Measurements from ENCODE around the gene DCBLD2.
"Not testable (repeated sequence)": the region's sequence is repeated elsewhere in the genome, so short reads cannot be mapped to it uniquely, and the experiment has no call there.

Gene DCBLD2

DNA sequence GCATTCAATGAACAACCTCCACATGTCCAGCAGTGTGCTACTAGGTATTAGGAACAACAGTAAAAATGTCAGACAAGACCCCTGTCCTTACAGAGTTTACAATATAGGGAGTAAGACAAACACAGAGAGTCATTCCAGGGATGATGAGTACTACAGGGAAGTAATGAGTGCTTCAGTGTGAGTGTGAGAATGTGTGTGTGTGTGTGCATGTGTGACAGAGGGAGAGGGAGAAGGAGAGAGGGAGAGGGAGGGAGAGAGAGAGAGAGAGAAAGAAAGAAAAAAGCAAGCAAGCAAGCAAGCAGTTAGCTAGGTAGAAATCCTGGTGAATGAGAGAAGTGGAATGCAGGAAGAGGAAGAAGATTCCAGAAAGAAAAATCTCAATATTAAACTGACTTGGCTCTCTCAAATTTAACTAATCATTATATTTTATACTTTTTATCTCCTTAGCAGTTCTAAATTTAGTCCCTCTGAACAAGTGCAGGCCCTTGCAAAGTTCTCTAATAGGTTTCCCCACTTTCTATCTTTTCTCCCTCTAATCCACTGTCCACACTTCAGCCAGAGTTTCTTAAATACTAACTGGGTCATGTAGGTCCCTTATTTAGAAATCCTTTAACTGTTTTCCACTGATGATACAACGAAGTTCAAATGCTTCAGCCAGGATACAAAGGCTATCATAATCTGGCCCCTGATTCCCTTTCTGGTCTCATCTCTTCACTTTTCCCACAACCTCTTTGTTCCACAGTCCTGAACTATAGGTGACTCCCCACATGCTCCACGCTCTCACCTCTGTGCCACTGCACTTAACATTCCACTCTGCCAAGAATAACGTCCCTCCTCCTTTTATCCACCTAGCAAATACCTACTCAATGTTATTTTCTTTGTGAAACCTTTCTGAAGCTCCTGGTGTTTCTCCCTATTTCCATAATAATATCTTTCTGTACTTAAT lies 10.3 kb downstream of the DCBLD2 start:
- no peak for DNase-seq

DNA sequence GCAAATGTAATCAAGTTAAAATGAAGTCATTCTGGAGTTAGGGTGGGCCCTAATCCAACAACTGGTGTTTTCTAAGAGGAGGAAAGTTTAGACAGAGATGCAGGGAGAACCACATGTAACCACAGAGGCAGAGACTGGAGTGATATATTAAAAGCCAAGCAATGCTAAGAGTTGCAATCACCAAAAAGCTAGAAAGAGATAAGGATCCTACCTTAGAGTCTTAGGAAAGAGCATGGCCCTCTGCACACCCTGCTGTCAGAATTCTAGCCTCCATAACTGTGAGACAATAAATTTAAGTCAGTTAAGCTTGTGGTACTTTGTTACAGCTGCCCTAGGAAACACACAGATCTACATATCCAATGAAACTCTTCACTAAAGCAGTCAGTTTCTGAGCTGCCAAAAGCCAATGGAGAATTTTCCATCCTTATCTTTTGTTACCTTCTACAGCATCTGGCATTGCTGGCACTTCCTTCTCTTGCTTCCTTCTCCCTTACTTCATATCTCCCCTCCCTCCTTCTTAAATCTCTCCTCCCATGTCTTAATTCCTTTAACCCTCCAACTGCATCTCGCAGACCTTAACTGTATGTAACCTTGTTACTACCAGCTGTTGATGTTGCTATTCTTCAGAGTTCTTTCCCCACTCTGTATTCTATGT lies 11.2 kb downstream of the DCBLD2 start:
- no peak for DNase-seq

DNA sequence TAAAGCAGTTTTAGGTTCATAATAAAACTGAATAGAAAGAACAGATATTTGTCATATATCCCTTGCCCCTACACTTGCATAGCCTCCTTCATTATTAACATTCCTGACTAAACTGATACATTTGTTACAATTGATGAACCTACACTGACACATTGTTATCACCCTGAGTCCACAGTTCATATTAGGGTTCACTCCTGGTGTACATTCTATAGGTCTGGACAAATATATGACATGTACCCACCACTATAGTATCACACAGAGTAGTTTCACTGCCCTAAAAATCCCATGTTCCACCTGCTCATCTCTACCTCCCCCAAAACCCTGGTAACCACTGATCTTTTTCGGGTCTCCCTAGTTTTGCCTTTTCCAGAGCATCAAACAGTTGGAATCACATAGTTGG lies 13.8 kb downstream of the DCBLD2 start:
- no peak for DNase-seq

DNA sequence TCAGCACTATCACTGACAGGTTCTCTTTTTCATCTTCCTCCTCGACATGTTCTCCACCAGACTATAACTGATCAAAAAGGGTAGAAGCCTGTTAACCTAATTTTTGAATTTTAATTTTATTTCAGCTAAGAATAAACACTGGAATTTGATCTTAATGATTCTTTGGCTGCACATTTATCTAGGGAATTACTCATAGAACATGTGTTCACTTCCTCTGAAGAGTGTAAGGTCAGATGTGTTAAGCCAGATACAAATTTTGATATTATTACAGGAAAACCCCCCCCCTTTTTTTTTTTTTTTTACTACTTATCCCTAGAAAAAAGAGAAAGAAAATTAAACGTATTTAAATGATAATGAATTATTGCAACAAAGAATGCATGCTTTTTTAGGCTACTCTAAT lies 15.0 kb downstream of the DCBLD2 start:
- no peak for DNase-seq

DNA sequence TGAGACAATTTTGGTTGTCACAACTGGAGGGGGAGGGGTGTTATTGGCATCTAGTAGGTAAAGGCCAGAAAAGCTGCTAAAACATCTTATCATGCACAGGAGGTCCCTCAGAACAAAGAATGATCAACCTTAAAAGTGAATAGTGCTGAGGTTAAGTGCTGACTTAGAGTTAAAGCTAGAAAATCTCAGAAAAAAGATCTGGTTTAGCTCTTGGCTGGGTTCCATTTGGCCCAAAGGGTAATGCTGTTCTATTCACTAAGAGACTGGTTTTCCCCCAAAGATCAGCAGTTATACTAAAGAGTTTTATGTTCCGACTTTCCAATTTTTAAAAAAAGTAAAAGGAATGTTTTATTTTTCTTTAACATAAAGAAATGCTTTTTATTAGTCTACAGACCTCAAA lies 15.6 kb downstream of the DCBLD2 start:
- DNase-seq: no peak

DNA sequence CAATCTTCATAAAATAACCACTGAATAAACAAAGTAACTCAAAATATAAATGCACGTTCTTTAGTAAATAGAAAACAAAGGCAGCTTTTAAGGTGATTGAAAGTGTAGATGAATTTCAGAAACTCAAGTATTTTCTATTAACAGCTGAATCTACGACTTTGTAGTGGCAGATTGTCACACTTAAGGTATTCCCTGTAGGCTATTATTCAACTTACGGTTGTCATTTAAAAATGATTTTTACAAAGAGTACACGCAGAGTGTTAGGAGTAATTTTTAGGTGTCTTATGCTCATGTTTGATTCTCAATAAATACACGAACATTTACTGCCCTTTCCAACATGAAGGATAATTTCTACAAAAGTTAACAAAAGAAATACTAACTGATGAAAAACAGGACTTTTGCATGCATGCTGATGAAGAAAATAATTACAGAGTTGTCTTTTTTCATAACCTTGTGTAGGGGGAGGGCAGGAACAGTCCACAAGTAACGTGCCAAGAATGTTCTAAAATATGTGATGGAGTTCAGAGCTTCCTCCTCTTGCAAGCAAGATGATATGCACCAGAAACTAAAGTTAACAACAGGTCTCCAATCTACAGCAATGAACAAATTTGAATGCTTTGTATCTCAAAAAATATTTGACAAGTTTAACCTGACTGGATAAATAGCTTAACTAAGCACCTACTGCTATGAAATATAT lies 16.7 kb downstream of the DCBLD2 start:
- no peak for DNase-seq

DNA sequence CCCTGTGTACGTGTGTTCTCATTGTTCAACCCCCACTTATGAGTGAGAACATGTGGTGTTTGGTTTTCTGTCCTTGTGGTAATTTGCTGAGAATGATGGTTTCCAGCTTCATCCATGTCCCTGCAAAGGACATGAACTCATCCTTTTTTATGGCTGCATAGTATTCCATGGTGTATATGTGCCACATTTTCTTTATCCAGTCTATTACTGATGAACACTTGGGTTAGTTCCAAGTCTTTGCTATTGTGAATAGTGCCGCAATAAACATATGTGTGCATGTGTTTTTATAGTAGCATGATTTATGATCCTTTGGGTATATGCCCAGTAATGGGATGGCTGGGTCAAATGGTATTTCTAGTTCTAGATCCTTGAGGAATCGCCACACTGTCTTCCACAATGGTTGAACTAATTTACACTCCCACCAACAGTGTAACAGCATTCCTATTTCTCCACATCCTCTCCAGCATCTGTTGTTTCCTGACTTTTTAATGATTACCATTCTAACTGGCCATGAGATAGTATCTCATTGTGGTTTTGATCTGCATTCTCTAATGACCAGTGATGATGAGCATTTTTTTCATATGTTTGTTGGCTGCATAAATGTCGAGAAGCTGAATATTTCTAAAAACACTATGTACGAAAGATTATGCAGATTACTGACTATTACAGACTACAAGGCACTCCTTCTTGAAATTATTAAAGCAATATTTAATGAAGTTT lies 18.7 kb downstream of the DCBLD2 start:
- DNase-seq: not testable (repeated sequence)

DNA sequence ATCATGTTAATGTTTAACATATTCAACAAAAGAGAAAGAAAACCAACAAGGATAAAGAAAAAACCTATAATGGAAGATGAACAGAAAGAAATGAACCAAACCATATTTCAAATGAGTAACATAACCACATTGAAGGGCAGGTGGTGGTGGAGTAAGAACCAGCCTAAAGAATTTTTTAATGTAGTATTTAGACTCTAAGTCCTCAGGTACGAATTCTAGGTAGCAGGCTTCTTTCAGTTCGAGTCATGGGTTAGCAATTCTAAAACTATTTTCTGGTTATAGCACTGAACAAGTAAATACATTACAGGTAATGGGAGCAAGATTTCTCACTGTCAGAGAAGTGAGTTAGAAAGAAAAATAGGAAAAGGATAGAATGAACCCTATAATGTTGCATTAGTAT lies 24.4 kb downstream of the DCBLD2 start:
- DNase-seq: no peak

DNA sequence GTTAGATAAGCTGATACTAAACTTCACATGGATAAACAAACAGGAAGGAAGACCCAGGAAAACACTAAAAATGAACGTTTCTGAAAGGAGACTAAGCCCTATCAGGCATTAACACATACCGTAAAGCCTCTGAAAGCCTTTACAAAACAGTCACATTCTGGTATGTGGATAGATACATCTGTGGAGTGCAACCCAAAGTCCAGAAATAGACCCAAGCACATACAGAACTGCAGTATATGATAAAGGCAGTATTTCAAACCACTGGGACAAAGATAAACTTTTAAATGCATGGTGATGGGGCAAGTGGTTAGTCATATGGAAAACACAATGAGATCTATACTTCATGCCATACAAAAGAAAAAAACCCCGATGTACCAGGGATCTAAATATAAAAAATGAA lies 26.0 kb downstream of the DCBLD2 start:
- DNase-seq: no peak

DNA sequence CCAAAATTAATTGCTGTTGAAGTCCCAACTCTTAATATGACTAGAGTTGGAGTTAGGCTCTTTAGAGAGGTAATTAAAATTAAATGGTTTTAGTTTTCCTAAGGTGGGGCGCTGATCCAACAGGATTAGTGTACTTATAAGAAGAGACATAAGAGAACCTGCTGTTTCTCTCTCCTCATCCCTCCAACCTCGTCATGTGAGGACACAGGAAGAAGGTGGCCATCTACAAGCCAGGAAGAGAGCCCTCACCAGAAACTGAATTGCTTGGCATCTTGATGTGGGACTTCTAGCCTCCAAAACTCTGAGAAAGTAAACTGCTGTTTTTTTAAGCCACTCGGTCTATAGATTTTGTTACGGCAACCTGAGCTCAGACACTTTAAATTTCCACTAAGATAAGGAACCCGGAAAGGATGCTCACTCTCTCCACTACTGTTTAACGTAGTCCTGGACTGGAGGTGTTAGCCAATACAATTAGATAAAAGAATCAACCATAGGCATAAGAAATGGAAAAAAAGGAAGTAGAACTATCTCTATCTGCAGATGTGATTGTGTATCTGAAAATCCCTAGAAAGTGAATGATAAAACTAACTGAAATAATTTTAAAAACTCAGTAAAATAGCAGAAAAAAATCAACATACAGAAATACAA lies 26.8 kb downstream of the DCBLD2 start:
- DNase-seq: no peak

DNA sequence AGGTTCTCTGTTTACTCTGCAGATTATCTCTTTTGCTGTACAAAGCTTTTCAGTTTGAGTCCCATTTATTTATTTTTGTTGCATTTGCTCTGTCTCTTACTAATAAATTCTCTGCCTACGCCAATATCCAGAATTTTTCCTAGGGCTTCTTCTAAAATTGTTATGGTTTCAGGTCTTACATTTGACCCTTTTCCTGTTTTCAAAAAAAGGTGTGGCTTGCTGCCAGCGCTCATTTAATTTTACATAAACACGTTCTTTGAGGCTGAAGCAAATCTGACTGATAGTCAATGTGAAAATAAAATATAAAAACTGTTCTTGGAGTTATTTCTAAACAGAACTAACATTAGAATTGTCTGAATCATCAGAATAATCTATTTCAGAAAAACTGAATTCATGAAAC lies 32.1 kb downstream of the DCBLD2 start:
- no peak for DNase-seq

DNA sequence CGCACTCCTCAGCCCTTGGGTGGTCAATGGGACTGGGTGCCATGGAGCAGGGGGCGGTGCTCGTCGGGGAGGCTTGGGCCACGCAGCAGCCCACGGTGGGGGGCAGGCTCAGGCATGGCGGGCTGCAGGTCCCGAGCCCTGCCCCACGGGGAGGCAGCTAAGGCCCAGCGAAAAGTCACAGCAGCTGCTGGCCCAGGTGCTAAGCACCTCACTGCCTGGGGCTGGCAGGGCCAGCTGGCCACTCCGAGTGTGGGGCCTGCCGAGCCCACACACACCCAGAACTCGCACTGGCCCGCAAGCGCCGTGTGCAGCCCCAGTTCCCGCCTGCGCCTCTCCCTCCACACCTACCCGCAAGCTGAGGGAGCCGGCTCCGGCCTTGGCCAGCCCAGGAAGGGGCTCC lies 43.5 kb downstream of the DCBLD2 start:
- not testable (repeated sequence) for DNase-seq

DNA sequence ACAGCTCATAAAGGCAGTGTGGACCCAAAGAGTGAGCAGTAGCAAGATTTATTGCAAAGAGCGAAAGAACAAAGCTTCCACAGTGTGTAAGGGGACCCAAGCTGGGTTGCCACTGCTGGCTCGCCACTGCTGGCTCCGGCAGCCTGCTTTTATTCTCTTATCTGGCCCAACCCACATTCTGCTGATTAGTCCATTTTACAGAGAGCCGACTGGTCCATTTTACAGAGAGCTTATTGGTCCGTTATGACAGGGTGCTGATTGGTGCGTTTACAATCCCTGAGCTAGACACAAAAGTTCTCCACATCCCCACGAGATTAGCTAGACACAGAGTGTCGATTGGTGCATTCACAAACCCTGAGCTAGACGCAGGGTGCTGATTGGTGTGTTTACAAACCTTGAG lies 44.2 kb downstream of the DCBLD2 start:
- DNase-seq: not testable (repeated sequence)

DNA sequence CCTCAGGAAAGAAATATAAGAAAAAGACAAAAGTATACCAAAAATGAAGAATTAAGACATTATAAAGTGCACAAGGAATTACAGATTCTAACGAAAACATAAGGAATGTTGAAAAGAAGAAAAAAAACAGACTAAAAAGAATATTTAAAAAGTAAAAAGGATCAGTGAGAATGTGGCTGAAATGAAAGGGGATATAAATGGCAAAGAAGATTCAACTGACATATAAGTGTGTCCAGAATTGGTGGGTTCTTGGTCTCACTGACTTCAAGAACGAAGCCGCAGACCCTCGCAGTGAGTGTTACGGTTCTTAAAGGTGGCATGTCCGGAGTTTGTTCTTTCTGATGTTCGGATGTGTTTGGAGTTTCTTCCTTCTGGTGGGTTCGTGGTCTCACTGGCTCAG lies 44.8 kb downstream of the DCBLD2 start:
- no peak for DNase-seq

DNA sequence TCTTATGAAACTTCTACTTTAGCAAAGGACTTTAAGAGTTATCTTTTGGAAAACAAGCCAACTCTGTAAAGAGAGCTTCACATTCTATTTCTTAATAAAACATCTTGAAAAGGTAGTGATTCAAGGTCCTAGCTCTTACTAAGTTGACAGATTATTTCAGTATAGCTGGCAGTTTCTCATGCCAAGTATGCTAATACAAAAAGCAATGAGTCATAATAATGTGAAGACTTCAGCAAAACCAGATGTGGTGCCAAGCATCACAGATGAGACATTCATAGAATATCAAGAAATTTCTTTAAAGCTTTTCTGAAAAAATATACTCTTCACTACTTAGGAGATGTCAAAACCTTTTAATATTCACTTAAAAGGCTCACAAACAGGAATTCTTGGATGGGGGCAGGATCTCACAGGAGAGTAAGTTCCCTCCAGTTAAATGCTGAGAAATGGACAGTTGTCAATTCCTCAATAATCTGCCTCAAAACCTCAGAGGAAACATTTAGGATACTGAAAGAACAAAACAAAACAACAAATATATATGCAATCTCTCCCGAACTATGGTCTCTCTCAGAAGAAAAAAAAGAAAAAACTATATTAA lies 45.6 kb downstream of the DCBLD2 start:
- DNase-seq: no peak

DNA sequence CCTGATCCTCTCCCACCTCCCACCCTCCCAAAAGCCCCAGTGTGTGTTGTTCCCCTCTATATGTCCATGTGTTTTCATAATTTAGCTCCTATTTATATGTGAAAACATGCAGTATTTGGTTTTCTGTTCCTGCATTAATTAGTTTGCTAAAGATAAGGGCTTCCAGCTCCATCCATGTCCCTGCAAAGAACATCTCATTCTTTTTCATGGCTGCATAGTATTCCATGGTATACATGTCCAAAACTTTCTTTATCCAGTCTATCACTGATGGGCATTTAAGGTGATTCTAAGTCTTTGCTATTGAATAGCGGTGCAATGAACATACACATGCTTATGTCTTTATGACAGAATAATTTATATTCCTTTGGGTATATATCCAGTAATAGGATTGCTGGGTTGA lies 53.4 kb downstream of the DCBLD2 start:
- DNase-seq: no peak

DNA sequence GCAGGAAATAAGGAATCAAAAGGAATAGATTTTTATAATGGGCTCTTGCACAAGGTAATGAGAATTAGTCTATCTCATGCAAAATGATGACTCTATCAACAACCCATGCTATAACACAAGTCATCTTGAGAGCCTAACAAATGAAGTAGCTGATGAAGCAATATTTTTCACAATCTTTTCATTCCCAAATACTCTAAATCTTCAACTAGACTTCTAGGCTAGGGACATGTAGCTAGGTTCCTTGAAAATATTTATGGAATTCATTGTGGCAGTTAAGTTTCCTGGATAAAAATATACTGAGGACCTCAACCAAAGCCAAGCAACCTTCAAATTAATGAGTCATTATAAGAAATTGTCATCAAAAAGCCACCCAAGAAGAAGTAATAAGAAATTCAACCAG lies 55.4 kb downstream of the DCBLD2 start:
- no peak for DNase-seq

DNA sequence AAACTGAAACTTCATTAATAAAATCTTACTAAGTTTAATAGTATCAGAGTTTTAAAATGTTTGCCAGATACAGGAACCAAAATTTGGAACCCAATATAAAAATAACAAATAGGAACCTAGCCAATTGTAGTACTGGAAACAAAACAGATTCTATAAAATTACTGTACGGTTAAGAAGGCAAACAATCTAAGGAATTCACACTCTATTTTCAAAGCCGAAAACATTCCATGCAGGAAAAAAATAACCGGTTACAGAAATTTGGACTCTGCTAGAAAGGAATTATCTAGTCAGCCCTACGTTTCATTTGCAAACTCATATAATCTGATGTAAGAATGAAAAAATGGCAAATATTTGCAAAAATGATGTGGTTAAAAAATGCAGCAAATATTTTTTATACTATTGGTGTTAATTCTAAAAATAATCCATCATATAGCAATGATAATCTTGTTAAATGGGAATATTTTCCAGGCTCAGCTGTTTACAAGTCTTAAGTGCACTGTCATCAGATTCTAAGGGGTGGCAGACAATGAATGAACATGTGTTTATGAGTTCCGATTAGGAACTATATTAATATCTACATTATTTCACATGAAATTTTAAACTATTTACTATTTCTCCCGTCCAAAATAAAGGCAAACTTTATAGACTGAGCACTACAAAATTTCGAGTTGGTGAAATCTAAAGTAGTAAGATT lies 58.1 kb downstream of the DCBLD2 start:
- no peak for DNase-seq

DNA sequence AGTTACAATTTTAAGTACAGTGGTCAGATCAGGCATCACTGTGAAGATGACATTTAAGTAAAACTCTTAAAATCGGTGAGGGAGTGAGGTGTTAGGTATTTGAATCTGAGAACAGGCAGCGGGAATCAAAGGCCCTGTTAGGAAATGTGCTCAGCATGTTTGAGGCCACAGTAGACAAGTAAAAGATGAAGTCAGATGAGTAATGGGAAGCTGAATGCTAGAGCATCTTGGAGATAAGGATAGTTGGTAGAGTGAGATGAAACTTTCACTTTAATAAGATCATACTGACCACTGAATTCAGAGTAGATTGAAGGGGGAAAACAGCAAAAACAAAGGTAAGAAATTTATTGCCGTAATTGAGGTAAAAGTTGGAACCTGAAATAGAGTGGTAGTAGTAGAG lies 61.6 kb downstream of the DCBLD2 start:
- DNase-seq: no peak

DNA sequence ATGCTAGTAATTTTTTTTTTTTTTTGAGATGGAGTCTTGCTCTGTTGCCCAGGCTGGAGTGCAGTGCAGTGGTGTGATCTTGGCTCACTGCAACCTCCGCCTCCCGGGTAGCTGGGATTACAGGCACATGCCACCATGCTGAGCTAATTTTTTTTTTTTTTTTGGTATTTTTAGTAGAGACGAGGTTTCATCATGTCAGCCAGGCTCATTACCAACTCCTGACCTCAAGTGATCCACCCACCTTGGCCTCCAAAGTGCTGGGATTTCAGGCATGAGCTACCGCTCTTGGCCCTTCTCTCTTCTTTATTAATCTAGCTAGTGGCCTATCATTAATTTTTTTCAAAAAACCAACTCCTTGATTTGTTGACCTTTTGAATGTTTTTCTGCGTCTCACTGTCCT lies 70.4 kb downstream of the DCBLD2 start:
- not testable (repeated sequence) for DNase-seq

DNA sequence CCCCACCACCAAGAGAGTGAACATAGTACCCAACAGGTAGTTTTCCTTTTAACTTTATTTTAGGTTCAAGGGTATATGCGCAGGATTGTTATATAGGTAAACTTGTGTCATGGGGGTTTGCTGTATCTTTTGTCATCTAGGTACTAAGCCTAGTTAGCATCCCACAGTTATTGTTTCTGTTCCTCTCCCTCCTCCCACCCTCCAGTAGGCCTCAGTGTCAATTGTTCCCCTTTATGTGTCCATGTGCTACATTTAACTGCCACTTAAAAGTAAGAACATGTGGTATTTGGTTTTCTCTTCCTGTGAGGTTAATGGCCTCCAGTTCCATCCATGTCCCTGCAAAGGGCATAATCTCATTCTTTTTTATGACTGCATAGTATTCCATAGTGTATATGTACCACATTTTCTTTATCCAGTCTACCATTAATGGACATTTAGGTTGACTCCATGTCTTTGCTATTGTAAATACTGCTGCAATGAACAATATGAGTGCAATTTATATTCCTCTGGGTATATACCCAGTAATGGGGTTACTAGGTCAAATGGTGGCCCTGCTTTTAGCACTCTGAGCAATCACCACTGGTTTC lies 72.2 kb downstream of the DCBLD2 start:
- DNase-seq: no peak

All from DMS153 (cell line).